GM12878 (cell line): ENCODE results near the gene PRDM4. TPM values are rescaled to one million over a fixed set of nuclear protein-coding genes. Genes with fewer than 3 reads are reported as not detected.

Source experiments
- ATAC-seq: fragments of 200-7000 bp; cut with Tn5 transposase; 3 replicates; pipeline ENCODE4 v1.9.1; 2020; ENCODE audit warnings: mild to moderate bottlenecking, moderate library complexity
- BruUV-seq: library from RNA; stranded (reverse); fragments of 400-500 nt; replicated peaks from 2 replicates; lab custom pipeline; 2021; lab: Mats Ljungman, UMichigan
- CTCF ChIA-PET: fragments of 300-600 bp; sonication (Branson Sonifier 250); formaldehyde crosslinking; extraction: SDS; loops from one replicate; lab custom pipeline; 2021; ENCODE audit warnings: inconsistent platforms; lab: Yijun Ruan, JAX
- POLR2A ChIA-PET: fragments of 350-600 bp; formaldehyde crosslinking; extraction: SDS; loops from one replicate; lab custom pipeline; 2021; ENCODE audit warnings: inconsistent platforms; lab: Charles Lee
- RAD21 ChIA-PET: fragments of 300-600 bp; sonication (Branson Sonifier 250); formaldehyde crosslinking; loops from one replicate; lab custom pipeline; 2023; ENCODE audit warnings: antibody characterized with exemption; ENCODE audit not compliant: unreplicated experiment; lab: Charles Lee
- SMC1A ChIA-PET: fragments of 300-600 bp; sonication (Branson Sonifier 250); formaldehyde crosslinking; loops from one replicate; lab custom pipeline; 2023; ENCODE audit not compliant: unreplicated experiment, uncharacterized antibody; lab: Charles Lee
- DNase-seq: peaks from one replicate; pipeline ENCODE4 v3.0.0-alpha.2; 2011; ENCODE audit warnings: low read depth, low spot score
- FAIRE-seq: peaks from 3 replicates; lab custom pipeline; 2011; peaks lifted over from hg19 to GRCh38; lab: Jason Lieb, UNC
- H2AFZ ChIP-seq: 2 replicates; pipeline ENCODE4 v1.6.0; 2011; ENCODE audit warnings: low read depth, low read length, control low read depth; ENCODE audit not compliant: control insufficient read depth
- H3K27ac ChIP-seq: 2 replicates; pipeline ENCODE4 v1.5.1; 2011; ENCODE audit warnings: control low read depth; ENCODE audit not compliant: control insufficient read depth, insufficient read depth
- H3K27me3 ChIP-seq, 2 experiments: replicated peaks in 1 of 2; 2 replicates each; pipeline versions ENCODE4 v1.6.0 to v1.6.1; 2011; ENCODE audit warnings: low read length in 1 of 2; ENCODE audit not compliant: control insufficient read depth in 2 of 2, insufficient read depth in 2 of 2
- H3K36me3 ChIP-seq, 2 experiments: 2 replicates each; pipeline ENCODE4 v1.5.1; 2011; ENCODE audit warnings: low read length in 1 of 2; ENCODE audit not compliant: control insufficient read depth in 2 of 2, insufficient read depth in 2 of 2
- H3K4me1 ChIP-seq: 2 replicates; pipeline ENCODE4 v1.6.1; 2011; ENCODE audit warnings: mild to moderate bottlenecking, low read length, moderate library complexity, mixed read lengths; ENCODE audit not compliant: control insufficient read depth, insufficient read depth
- H3K4me2 ChIP-seq: 2 replicates; pipeline ENCODE4 v1.6.0; 2011; ENCODE audit warnings: control low read depth; ENCODE audit not compliant: control insufficient read depth, insufficient read depth
- H3K4me3 ChIP-seq: fragments of 200-600 bp; sonication (generic); 2 replicates; pipeline ENCODE4 v1.5.1; 2016
- H3K79me2 ChIP-seq: 2 replicates; pipeline ENCODE4 v1.6.0; 2011; ENCODE audit warnings: low read length; ENCODE audit not compliant: control insufficient read depth, insufficient read depth
- H3K9ac ChIP-seq: 2 replicates; pipeline ENCODE4 v1.8.0; 2011; ENCODE audit warnings: low read length, control low read depth, mixed read lengths; ENCODE audit not compliant: control insufficient read depth, insufficient read depth
- H3K9me3 ChIP-seq: replicated peaks from 3 replicates; pipeline ENCODE4 v1.5.1; 2011; ENCODE audit warnings: mild to moderate bottlenecking, low read length; ENCODE audit not compliant: control insufficient read depth, insufficient read depth
- H4K20me1 ChIP-seq: 2 replicates; pipeline ENCODE4 v1.6.0; 2011; ENCODE audit not compliant: control insufficient read depth, insufficient read depth
- CREM ChIP-seq: IDR thresholded peaks from 2 replicates; pipeline ENCODE4 v1.6.1; 2014; ENCODE audit warnings: antibody characterized with exemption, low read depth
- DPF2 ChIP-seq: fragments of 450-650 bp; IDR thresholded peaks from 2 replicates; pipeline ENCODE4 v1.6.1; 2017; ENCODE audit warnings: mild to moderate bottlenecking
- HCFC1 ChIP-seq: fragments of 150-350 bp; IDR thresholded peaks from 2 replicates; pipeline ENCODE4 v1.6.1; 2014; ENCODE audit warnings: low read length
- HDAC2 ChIP-seq: fragments of 200-600 bp; sonication (generic); IDR thresholded peaks from 2 replicates; pipeline ENCODE4 v1.6.1; 2017
- IKZF2 ChIP-seq, 2 experiments: fragments of 450-650 bp; IDR thresholded peaks; 2 replicates each; pipeline ENCODE4 v1.6.1; 2017; ENCODE audit warnings: mild to moderate bottlenecking in 2 of 2, moderate library complexity in 2 of 2
- LARP7 ChIP-seq: fragments of 450-650 bp; IDR thresholded peaks from 2 replicates; pipeline ENCODE4 v1.6.1; 2017; ENCODE audit warnings: mild to moderate bottlenecking
- NFYB ChIP-seq: IDR thresholded peaks from 2 replicates; pipeline ENCODE4 v1.6.1; 2011; ENCODE audit warnings: low read depth, mild to moderate bottlenecking, low read length, improper control_type of control experiment, moderate library complexity; ENCODE audit not compliant: insufficient read depth
- NR2F1 ChIP-seq: fragments of 450-650 bp; conservative IDR thresholded peaks from 2 replicates; pipeline ENCODE4 v1.6.1; 2017; ENCODE audit warnings: mild to moderate bottlenecking
- RFX5 ChIP-seq: IDR thresholded peaks from 2 replicates; pipeline ENCODE4 v1.6.1; 2011; ENCODE audit warnings: low read depth, low read length, improper control_type of control experiment
- SMARCA5 ChIP-seq: fragments of 450-650 bp; IDR thresholded peaks from 2 replicates; pipeline ENCODE4 v1.6.1; 2017; ENCODE audit warnings: mild to moderate bottlenecking
- STAT1 ChIP-seq: fragments of 450-650 bp; conservative IDR thresholded peaks from 2 replicates; pipeline ENCODE4 v1.6.1; 2014; ENCODE audit warnings: antibody characterized with exemption, mild to moderate bottlenecking
- TCF12 ChIP-seq: IDR thresholded peaks from 2 replicates; pipeline ENCODE4 v1.6.1; 2011; ENCODE audit warnings: low read depth, mild to moderate bottlenecking, low read length
- ZSCAN29 ChIP-seq: fragments of 450-650 bp; IDR thresholded peaks from 2 replicates; pipeline ENCODE4 v1.6.1; 2017; ENCODE audit warnings: mild to moderate bottlenecking, moderate library complexity
- WGBS: methylation state at CpG from one replicate; pipeline ENCODE4 v1.1.6; 2016; ENCODE audit warnings: low lambda C conversion rate; ENCODE audit not compliant: insufficient replicate concordance, insufficient coverage; ENCODE audit errors: missing lambda C conversion rate; 5-methylcytosine and 5-hydroxymethylcytosine counted together
- in situ Hi-C: fragments of 300-500 bp; cut with MboI; formaldehyde crosslinking; loops from 9 replicates; pipeline ENCODE4 v1.14.3; 2018; ENCODE audit warnings: mixed read lengths
- intact Hi-C: fragments of 100-400 bp; cut with micrococcal nuclease; formaldehyde crosslinking; loops from one replicate; pipeline ENCODE4 v1.14.2; 2022; ENCODE audit not compliant: unreplicated experiment
- polyA plus RNA-seq, 11 experiments: library from polyadenylated mRNA; depleted of rRNA in 4 of 11; unstranded in 6 of 11; stranded (reverse) in 5 of 11; fragments of >200 nt; fragmentation: Nextera tagmentation in 4 of 11; fragmentation: Illumina TruSeq in 1 of 11; extraction: Ambion mirVana in 4 of 11; extraction: Trizol in 1 of 11; gene quantifications; 1 replicate in 1 of 11; 2 replicates in 10 of 11; pipeline versions ENCODE4 v1.2.1 to v1.2.3, GENCODE V29; 2011 to 2016; ENCODE audit warnings: inconsistent platforms in 2 of 11, missing spikeins in 2 of 11, low read depth in 1 of 11
- total RNA-seq, 4 experiments: library from RNA; depleted of rRNA in 3 of 4; stranded (reverse); fragments of >200 nt in 3 of 4; fragmentation: Illumina TruSeq in 1 of 4; extraction: Trizol in 1 of 4; gene quantifications; 2 replicates each; pipeline versions ENCODE4 v1.2.1 to v1.2.3, GENCODE V29; 2013 to 2021
- TF ChIP-seq, protein P1 (sequence below): fragments of 450-650 bp; formaldehyde crosslinking; IDR thresholded peaks from 2 replicates; pipeline ENCODE4 v1.5.0; 2022; ENCODE audit warnings: mild to moderate bottlenecking, missing genetic modification characterization
- TF ChIP-seq, protein P2 (sequence below): IDR thresholded peaks from 2 replicates; pipeline ENCODE4 v1.6.1; 2011; ENCODE audit warnings: borderline replicate concordance, low read depth, mild to moderate bottlenecking, moderate library complexity, mixed read lengths, low read length; ENCODE audit not compliant: insufficient read depth; ENCODE audit errors: extremely low read length
- TF ChIP-seq, protein P3 (sequence below): IDR thresholded peaks from 2 replicates; pipeline ENCODE4 v1.6.1; 2011; ENCODE audit warnings: borderline replicate concordance, low read depth, mild to moderate bottlenecking, moderate library complexity, low read length; ENCODE audit not compliant: insufficient read depth, poor library complexity, severe bottlenecking

Gene PRDM4
- total and polyA plus RNA-seq, 10 of the 15 experiments (the other 5 are each of a cell fraction or from before 2014, with no cell fraction given) = 5.1 to 22.2 (median 15.0) TPM

DNA sequence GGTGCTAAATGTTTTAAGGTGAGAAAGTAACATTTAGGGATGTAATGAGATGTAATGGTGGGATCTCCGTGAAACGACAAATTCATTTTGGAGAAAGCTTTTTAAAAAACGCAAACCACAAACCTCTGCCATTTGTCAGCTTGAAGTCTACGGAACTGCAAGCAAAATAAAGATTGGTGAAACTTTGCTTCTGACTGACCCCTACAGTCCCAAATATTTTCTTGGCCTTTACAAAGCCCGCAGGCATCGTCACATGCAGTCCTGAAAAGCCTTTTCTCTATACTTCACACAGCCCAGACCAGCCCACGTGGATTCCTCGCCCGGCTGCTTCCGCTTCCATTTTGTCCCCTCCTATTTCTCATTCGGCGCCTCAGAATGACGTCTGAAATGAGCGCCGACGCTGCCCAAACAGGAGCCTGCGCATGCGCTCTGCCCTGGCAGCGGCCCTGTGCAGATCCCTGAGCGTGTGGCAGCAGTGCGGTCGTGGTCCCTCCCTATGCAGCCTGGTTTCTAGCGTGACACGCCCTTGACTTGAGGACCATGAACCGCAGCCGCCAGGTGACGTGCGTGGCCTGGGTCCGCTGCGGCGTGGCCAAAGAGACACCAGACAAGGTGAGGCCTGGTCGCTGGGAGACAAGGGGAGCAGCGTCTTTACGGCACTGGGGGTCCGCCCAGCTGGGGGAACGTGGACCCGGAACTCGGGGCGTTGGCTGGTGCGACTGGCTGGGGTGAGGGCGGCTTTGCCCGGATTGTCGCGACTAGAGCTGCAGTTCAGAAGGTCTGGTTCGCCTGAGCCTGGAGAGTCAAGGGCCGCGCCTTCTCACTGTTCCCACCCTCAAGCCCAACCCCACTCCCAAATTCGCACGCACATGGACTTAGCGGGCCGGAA, 75.3 kb downstream of the PRDM4 start, which contains the start of gene PWP1:
TSS of gene PWP1 (plus strand) at position 440 of the 889 bp plus-strand sequence. CDS start at position 541, 101 bp downstream.
- ChIA-PET POLR2A (interaction anchor here (1.4 kb wide), 1 partner anchor 73 kb away, joined by 3 read pairs; no protein-coding TSS in a partner anchor), CTCF (interaction anchor here (0.6 to 2.6 kb wide), 6 partner anchors 10 to 779 kb away, joined by 3 to 12 read pairs (median 4); no protein-coding TSS in a partner anchor), RAD21 (interaction anchor here (1.2 kb wide), 1 partner anchor 9 kb away, joined by 3 read pairs; no protein-coding TSS in a partner anchor), SMC1A (interaction anchor here (0.8 to 1.4 kb wide), 3 partner anchors 9 to 200 kb away, joined by 3 to 4 read pairs (median 3); no protein-coding TSS in a partner anchor)
- H2AFZ ChIP-seq = peak within 1 kb of the TSS; percentile 76
- H3K27me3 ChIP-seq = no peaks in the 10 kb centered on the region
- H3K36me3 ChIP-seq = peaks cover 0 to 15% of the 10 kb centered on the region in 2 experiments; a peak in 2 of 4 replicates
- WGBS = 1% methylated on average over 51 of the region's 51 CpGs
- intact Hi-C loops (loop anchor here (2.0 to 5.0 kb wide), 2 partner anchors 75 to 217 kb away; partner anchors contain the start of gene PRDM4), in situ Hi-C loops (loop anchor here (5.0 to 25.0 kb wide), 2 partner anchors 72 to 827 kb away; partner anchors contain the start of gene FICD)
- FAIRE-seq (peak; percentile 97), DNase-seq (peak; percentile 84), ATAC-seq (peak; percentile 96)
- peaks cover 25% of the 10 kb centered on the region for H3K79me2 ChIP-seq
- no peaks in the 10 kb centered on the region for H4K20me1 ChIP-seq
- TSS peak; percentile 72 for BruUV-seq
- H3K9me3 ChIP-seq = no peaks in the 10 kb centered on the region; the same call in 2 of the 3 replicates
- H3K4me3 ChIP-seq = peak within 1 kb of the TSS; percentile 93
- H3K27ac ChIP-seq = peak within 1 kb of the TSS; percentile 72
- peak within 1 kb of the TSS; percentile 86 for H3K9ac ChIP-seq
- peaks cover 3% of the 10 kb centered on the region; the same call in 1 of the 2 replicates for H3K4me1 ChIP-seq
- H3K4me2 ChIP-seq = peak within 1 kb of the TSS; percentile 94
- TF ChIP-seq CREM (peak; percentile 100), RFX5 (no peak), TCF12 (no peak), NFYB (0 out of 2 replicates have a peak, but pooled peaks have one; percentile 12), SMARCA5 (0 out of 2 replicates have a peak, but pooled peaks have one; percentile 28), LARP7 (peak; percentile 65; the same call in 1 of the 2 replicates), IKZF2 (IDR thresholded peaks at IDR 0.05) (peak in 1 of 2 experiments; percentile 13; a peak in 1 of 4 replicates), NR2F1 (no peak), HCFC1 (peak; percentile 84), HDAC2 (peak; percentile 79; the same call in 1 of the 2 replicates), DPF2 (0 out of 2 replicates have a peak, but pooled peaks have one; percentile 17), STAT1 (no peak; the same call in 1 of the 2 replicates), ZSCAN29 (no peak)
- TF ChIP-seq, protein P1, sequence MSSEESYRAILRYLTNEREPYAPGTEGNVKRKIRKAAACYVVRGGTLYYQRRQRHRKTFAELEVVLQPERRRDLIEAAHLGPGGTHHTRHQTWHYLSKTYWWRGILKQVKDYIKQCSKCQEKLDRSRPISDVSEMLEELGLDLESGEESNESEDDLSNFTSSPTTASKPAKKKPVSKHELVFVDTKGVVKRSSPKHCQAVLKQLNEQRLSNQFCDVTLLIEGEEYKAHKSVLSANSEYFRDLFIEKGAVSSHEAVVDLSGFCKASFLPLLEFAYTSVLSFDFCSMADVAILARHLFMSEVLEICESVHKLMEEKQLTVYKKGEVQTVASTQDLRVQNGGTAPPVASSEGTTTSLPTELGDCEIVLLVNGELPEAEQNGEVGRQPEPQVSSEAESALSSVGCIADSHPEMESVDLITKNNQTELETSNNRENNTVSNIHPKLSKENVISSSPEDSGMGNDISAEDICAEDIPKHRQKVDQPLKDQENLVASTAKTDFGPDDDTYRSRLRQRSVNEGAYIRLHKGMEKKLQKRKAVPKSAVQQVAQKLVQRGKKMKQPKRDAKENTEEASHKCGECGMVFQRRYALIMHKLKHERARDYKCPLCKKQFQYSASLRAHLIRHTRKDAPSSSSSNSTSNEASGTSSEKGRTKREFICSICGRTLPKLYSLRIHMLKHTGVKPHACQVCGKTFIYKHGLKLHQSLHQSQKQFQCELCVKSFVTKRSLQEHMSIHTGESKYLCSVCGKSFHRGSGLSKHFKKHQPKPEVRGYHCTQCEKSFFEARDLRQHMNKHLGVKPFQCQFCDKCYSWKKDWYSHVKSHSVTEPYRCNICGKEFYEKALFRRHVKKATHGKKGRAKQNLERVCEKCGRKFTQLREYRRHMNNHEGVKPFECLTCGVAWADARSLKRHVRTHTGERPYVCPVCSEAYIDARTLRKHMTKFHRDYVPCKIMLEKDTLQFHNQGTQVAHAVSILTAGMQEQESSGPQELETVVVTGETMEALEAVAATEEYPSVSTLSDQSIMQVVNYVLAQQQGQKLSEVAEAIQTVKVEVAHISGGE (CRISPR knock-in tag) = no peak
- TF ChIP-seq, protein P2, sequence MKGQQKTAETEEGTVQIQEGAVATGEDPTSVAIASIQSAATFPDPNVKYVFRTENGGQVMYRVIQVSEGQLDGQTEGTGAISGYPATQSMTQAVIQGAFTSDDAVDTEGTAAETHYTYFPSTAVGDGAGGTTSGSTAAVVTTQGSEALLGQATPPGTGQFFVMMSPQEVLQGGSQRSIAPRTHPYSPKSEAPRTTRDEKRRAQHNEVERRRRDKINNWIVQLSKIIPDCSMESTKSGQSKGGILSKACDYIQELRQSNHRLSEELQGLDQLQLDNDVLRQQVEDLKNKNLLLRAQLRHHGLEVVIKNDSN = no peak
- TF ChIP-seq, protein P3, sequence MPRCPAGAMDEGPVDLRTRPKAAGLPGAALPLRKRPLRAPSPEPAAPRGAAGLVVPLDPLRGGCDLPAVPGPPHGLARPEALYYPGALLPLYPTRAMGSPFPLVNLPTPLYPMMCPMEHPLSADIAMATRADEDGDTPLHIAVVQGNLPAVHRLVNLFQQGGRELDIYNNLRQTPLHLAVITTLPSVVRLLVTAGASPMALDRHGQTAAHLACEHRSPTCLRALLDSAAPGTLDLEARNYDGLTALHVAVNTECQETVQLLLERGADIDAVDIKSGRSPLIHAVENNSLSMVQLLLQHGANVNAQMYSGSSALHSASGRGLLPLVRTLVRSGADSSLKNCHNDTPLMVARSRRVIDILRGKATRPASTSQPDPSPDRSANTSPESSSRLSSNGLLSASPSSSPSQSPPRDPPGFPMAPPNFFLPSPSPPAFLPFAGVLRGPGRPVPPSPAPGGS = no peak
